WTC11 (cell line): ENCODE results near the gene SFMBT1. TPM values are rescaled to one million over a fixed set of nuclear protein-coding genes. Genes with fewer than 3 reads are reported as not detected.

ENCODE experiments used
- ATAC-seq: fragments of 200-7000 bp; cut with Tn5 transposase; 2 replicates; pipeline ENCODE4 v1.10.0; 2021; ENCODE audit warnings: mild to moderate bottlenecking, moderate library complexity
- CTCF ChIA-PET: fragments of 300-600 bp; sonication (Branson Sonifier 250); formaldehyde crosslinking; loops from one replicate; lab custom pipeline; 2021; ENCODE audit warnings: antibody characterized with exemption; lab: Charles Lee
- POLR2A ChIA-PET: fragments of 350-600 bp; sonication (Branson Sonifier 250); formaldehyde crosslinking; loops from one replicate; lab custom pipeline; 2021; ENCODE audit warnings: antibody characterized with exemption; lab: Charles Lee
- DNase-seq: peaks from one replicate; pipeline ENCODE4 v3.0.0; 2021; ENCODE audit warnings: low spot score
- H3K27ac Mint-ChIP-seq: 2 replicates; pipeline ENCODE4 v1.8.0; 2021; ENCODE audit warnings: mixed read lengths
- H3K27me3 Mint-ChIP-seq: 2 replicates; pipeline ENCODE4 v1.8.0; 2021; ENCODE audit warnings: low read depth, mild to moderate bottlenecking, moderate library complexity, mixed read lengths
- H3K36me3 Mint-ChIP-seq: 2 replicates; pipeline ENCODE4 v1.8.0; 2021; ENCODE audit warnings: mixed read lengths
- H3K4me1 Mint-ChIP-seq: 2 replicates; pipeline ENCODE4 v1.8.0; 2022; ENCODE audit warnings: mixed read lengths
- H3K4me3 Mint-ChIP-seq: 2 replicates; pipeline ENCODE4 v1.8.0; 2021; ENCODE audit warnings: mild to moderate bottlenecking, moderate library complexity, mixed read lengths
- H3K9me3 Mint-ChIP-seq: 2 replicates; pipeline ENCODE4 v1.8.0; 2021; ENCODE audit warnings: mixed read lengths
- AFF4 ChIP-seq: sonication (generic); formaldehyde crosslinking; IDR thresholded peaks from 2 replicates; pipeline ENCODE4 v1.8.1; 2023; ENCODE audit warnings: mild to moderate bottlenecking, missing genetic modification reagents, borderline replicate concordance
- E2F4 ChIP-seq: sonication (generic); formaldehyde crosslinking; IDR thresholded peaks from 2 replicates; pipeline ENCODE4 v1.8.1; 2022; ENCODE audit warnings: low read depth, mild to moderate bottlenecking, moderate library complexity, missing genetic modification reagents, borderline replicate concordance
- ETV6 ChIP-seq: sonication (generic); formaldehyde crosslinking; IDR thresholded peaks from 2 replicates; pipeline ENCODE4 v1.8.1; 2022; ENCODE audit warnings: mild to moderate bottlenecking, missing genetic modification reagents
- GABPB1 ChIP-seq: sonication (generic); formaldehyde crosslinking; IDR thresholded peaks from 2 replicates; pipeline ENCODE4 v1.8.1; 2023; ENCODE audit warnings: mild to moderate bottlenecking, missing genetic modification reagents
- GTF2I ChIP-seq: fragments of 250-450 bp; sonication (Bioruptor Pico); conservative IDR thresholded peaks from 2 replicates; pipeline ENCODE4 v1.4.0; 2021; ENCODE audit warnings: mild to moderate bottlenecking
- JAZF1 ChIP-seq: fragments of 250-450 bp; sonication (Bioruptor Pico); IDR thresholded peaks from 2 replicates; pipeline ENCODE4 v1.9.0; 2021; ENCODE audit warnings: moderate library complexity, mild to moderate bottlenecking, inconsistent platforms
- KAT7 ChIP-seq: sonication (generic); formaldehyde crosslinking; IDR thresholded peaks from 2 replicates; pipeline ENCODE4 v1.8.1; 2023; ENCODE audit warnings: missing genetic modification reagents, mild to moderate bottlenecking, borderline replicate concordance
- MAX ChIP-seq: sonication (generic); formaldehyde crosslinking; IDR thresholded peaks from 2 replicates; pipeline ENCODE4 v1.8.0; 2022; ENCODE audit warnings: mild to moderate bottlenecking, missing genetic modification reagents
- NFATC4 ChIP-seq: fragments of 250-450 bp; sonication (Bioruptor Pico); IDR thresholded peaks from 2 replicates; pipeline ENCODE4 v1.9.0; 2021; ENCODE audit warnings: mild to moderate bottlenecking
- NFE2L1 ChIP-seq: sonication (generic); formaldehyde crosslinking; IDR thresholded peaks from 2 replicates; pipeline ENCODE4 v1.8.1; 2023; ENCODE audit warnings: missing genetic modification reagents
- NFYB ChIP-seq: sonication (generic); formaldehyde crosslinking; conservative IDR thresholded peaks from 2 replicates; pipeline ENCODE4 v1.8.0; 2022; ENCODE audit warnings: low read depth, missing genetic modification reagents
- NR2C2 ChIP-seq: sonication (generic); formaldehyde crosslinking; IDR thresholded peaks from 2 replicates; pipeline ENCODE4 v1.8.0; 2022; ENCODE audit warnings: mild to moderate bottlenecking, missing genetic modification reagents
- ZNF138 ChIP-seq: sonication (generic); formaldehyde crosslinking; conservative IDR thresholded peaks from 2 replicates; pipeline ENCODE4 v1.8.1; 2022; ENCODE audit warnings: mild to moderate bottlenecking, moderate library complexity, missing genetic modification reagents
- ZNF423 ChIP-seq: fragments of 250-450 bp; sonication (Bioruptor Pico); IDR thresholded peaks from 2 replicates; pipeline ENCODE4 v2.1.2; 2022; ENCODE audit warnings: mild to moderate bottlenecking, moderate library complexity
- total RNA-seq: library from RNA; stranded (reverse); gene quantifications from 3 replicates; pipeline ENCODE4 v1.2.3, GENCODE V29; 2021
- TF ChIP-seq, protein P1 (sequence below): sonication (generic); formaldehyde crosslinking; IDR thresholded peaks from 2 replicates; pipeline ENCODE4 v1.8.0; 2022; ENCODE audit warnings: missing genetic modification reagents
- TF ChIP-seq, protein P2 (sequence below): sonication (generic); formaldehyde crosslinking; IDR thresholded peaks from 2 replicates; pipeline ENCODE4 v1.8.0; 2022; ENCODE audit warnings: mild to moderate bottlenecking, missing genetic modification reagents
- TF ChIP-seq, protein P3 (sequence below): fragments of 250-450 bp; sonication (Bioruptor Pico); IDR thresholded peaks from 2 replicates; pipeline ENCODE4 v1.9.0; 2021; ENCODE audit warnings: mild to moderate bottlenecking, borderline replicate concordance
- TF ChIP-seq, protein P4 (sequence below): sonication (generic); formaldehyde crosslinking; IDR thresholded peaks from 2 replicates; pipeline ENCODE4 v1.8.1; 2022; ENCODE audit warnings: mild to moderate bottlenecking, moderate library complexity, missing genetic modification reagents

SFMBT1 gene
- total RNA-seq, 1 experiment from 2014 or later: 20.9 TPM

DNA sequence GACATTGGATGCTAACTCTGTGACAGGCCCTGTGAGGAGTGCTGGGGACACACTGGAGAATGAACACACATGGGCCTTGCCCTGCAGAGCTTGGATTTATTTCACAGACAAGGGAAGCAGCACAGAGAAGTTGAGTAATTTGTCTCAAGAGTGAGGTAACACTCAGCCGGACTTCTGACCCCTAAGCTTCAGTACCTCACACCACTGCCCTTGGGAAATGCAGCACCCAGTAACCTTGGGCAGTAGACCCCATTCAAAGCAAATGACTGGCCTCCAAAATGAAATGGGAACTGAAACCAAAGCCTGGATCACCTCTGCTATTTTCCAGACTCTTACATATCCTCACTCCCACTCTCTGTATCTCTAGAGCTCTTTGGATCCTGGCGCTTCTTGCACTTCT lies 47.1 kb upstream of the SFMBT1 start:
- H3K27me3 Mint-ChIP-seq: no peaks in the 10 kb centered on the region
- H3K4me3 Mint-ChIP-seq: no peak overlapping the region
- ATAC-seq: no peak
- no peaks in the 10 kb centered on the region for H3K9me3 Mint-ChIP-seq
- no peaks in the 10 kb centered on the region for H3K4me1 Mint-ChIP-seq
- CTCF ChIA-PET: interaction anchor here (1.1 kb wide), 1 partner anchor 17 kb away, joined by 3 read pairs; no protein-coding TSS in a partner anchor
- TF ChIP-seq ZNF423: no peak
- TF ChIP-seq GABPB1 (CRISPR knock-in tag): peak; percentile 50; the same call in 1 of the 2 replicates
- TF ChIP-seq, all 79 proteins: peak for 1
- POLR2A ChIA-PET: no interaction called here
- DNase-seq: no peak
- H3K36me3 Mint-ChIP-seq: peaks cover 14% of the 10 kb centered on the region
- no peak overlapping the region for H3K27ac Mint-ChIP-seq

GRCh38 chr3:53092216-53092615 lies 46.3 kb upstream of the SFMBT1 start:
- ChIA-PET POLR2A (no interaction called here), CTCF (no interaction called here)
- no peak for ATAC-seq
- Mint-ChIP-seq H3K4me1 (no peaks in the 10 kb centered on the region), H3K27ac (no peak overlapping the region), H3K9me3 (no peaks in the 10 kb centered on the region), H3K36me3 (peaks cover 14% of the 10 kb centered on the region), H3K4me3 (no peak overlapping the region), H3K27me3 (no peaks in the 10 kb centered on the region)
- DNase-seq: no peak
- TF ChIP-seq, protein P1, sequence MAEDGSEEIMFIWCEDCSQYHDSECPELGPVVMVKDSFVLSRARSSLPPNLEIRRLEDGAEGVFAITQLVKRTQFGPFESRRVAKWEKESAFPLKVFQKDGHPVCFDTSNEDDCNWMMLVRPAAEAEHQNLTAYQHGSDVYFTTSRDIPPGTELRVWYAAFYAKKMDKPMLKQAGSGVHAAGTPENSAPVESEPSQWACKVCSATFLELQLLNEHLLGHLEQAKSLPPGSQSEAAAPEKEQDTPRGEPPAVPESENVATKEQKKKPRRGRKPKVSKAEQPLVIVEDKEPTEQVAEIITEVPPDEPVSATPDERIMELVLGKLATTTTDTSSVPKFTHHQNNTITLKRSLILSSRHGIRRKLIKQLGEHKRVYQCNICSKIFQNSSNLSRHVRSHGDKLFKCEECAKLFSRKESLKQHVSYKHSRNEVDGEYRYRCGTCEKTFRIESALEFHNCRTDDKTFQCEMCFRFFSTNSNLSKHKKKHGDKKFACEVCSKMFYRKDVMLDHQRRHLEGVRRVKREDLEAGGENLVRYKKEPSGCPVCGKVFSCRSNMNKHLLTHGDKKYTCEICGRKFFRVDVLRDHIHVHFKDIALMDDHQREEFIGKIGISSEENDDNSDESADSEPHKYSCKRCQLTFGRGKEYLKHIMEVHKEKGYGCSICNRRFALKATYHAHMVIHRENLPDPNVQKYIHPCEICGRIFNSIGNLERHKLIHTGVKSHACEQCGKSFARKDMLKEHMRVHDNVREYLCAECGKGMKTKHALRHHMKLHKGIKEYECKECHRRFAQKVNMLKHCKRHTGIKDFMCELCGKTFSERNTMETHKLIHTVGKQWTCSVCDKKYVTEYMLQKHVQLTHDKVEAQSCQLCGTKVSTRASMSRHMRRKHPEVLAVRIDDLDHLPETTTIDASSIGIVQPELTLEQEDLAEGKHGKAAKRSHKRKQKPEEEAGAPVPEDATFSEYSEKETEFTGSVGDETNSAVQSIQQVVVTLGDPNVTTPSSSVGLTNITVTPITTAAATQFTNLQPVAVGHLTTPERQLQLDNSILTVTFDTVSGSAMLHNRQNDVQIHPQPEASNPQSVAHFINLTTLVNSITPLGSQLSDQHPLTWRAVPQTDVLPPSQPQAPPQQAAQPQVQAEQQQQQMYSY (CRISPR knock-in tag): no peak
- TF ChIP-seq ETV6 (CRISPR knock-in tag) (no peak), NFYB (no peak), E2F4 (no peak), NFE2L1 (no peak)

DNA sequence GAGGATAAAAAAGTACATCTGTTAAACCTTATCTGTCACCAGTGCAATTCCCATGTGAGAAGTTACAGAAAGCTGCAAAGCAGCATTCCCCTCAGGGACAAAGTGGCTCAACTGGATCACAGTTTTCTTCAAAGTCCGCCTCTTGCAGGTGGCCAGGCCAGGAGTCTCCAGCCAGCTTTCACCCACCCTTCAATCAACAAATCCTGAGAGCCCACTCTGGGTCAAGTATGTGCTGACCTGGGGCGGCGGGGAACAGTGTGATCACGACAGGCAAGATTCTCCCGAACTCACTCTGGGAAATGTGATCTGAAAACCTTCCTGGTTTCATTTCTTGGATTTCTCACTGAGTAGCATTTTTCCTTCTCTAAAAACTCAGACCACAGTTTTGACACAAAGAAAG lies 45.1 kb upstream of the SFMBT1 start:
- Mint-ChIP-seq H3K9me3 (no peaks in the 10 kb centered on the region), H3K4me3 (no peak overlapping the region), H3K27me3 (no peaks in the 10 kb centered on the region), H3K36me3 (peaks cover 14% of the 10 kb centered on the region), H3K27ac (no peak overlapping the region), H3K4me1 (no peaks in the 10 kb centered on the region)
- no peak for DNase-seq
- ChIA-PET POLR2A (no interaction called here), CTCF (no interaction called here)
- no peak for ATAC-seq
- TF ChIP-seq, protein P2, sequence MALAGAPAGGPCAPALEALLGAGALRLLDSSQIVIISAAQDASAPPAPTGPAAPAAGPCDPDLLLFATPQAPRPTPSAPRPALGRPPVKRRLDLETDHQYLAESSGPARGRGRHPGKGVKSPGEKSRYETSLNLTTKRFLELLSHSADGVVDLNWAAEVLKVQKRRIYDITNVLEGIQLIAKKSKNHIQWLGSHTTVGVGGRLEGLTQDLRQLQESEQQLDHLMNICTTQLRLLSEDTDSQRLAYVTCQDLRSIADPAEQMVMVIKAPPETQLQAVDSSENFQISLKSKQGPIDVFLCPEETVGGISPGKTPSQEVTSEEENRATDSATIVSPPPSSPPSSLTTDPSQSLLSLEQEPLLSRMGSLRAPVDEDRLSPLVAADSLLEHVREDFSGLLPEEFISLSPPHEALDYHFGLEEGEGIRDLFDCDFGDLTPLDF (CRISPR knock-in tag): no peak
- TF ChIP-seq JAZF1 (CRISPR knock-in tag) (no peak), KAT7 (CRISPR knock-in tag) (no peak), ZNF138 (no peak), AFF4 (CRISPR knock-in tag) (no peak), NR2C2 (no peak), NFATC4 (CRISPR knock-in tag) (no peak), MAX (CRISPR knock-in tag) (no peak), GTF2I (CRISPR knock-in tag) (no peak)
- TF ChIP-seq, protein P3, sequence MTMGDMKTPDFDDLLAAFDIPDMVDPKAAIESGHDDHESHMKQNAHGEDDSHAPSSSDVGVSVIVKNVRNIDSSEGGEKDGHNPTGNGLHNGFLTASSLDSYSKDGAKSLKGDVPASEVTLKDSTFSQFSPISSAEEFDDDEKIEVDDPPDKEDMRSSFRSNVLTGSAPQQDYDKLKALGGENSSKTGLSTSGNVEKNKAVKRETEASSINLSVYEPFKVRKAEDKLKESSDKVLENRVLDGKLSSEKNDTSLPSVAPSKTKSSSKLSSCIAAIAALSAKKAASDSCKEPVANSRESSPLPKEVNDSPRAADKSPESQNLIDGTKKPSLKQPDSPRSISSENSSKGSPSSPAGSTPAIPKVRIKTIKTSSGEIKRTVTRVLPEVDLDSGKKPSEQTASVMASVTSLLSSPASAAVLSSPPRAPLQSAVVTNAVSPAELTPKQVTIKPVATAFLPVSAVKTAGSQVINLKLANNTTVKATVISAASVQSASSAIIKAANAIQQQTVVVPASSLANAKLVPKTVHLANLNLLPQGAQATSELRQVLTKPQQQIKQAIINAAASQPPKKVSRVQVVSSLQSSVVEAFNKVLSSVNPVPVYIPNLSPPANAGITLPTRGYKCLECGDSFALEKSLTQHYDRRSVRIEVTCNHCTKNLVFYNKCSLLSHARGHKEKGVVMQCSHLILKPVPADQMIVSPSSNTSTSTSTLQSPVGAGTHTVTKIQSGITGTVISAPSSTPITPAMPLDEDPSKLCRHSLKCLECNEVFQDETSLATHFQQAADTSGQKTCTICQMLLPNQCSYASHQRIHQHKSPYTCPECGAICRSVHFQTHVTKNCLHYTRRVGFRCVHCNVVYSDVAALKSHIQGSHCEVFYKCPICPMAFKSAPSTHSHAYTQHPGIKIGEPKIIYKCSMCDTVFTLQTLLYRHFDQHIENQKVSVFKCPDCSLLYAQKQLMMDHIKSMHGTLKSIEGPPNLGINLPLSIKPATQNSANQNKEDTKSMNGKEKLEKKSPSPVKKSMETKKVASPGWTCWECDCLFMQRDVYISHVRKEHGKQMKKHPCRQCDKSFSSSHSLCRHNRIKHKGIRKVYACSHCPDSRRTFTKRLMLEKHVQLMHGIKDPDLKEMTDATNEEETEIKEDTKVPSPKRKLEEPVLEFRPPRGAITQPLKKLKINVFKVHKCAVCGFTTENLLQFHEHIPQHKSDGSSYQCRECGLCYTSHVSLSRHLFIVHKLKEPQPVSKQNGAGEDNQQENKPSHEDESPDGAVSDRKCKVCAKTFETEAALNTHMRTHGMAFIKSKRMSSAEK: no peak
- TF ChIP-seq, protein P4, sequence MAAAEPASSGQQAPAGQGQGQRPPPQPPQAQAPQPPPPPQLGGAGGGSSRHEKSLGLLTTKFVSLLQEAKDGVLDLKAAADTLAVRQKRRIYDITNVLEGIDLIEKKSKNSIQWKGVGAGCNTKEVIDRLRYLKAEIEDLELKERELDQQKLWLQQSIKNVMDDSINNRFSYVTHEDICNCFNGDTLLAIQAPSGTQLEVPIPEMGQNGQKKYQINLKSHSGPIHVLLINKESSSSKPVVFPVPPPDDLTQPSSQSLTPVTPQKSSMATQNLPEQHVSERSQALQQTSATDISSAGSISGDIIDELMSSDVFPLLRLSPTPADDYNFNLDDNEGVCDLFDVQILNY: no peak
